HG03432 (cell line): ENCODE measurements around the gene ZNF426.

Experiments
- ATAC-seq: cut with Tn5 transposase; IDR thresholded peaks from one replicate; pipeline ENCODE4 v1.9.1; 2021; ENCODE audit warnings: mild to moderate bottlenecking, moderate library complexity; ENCODE audit not compliant: unreplicated experiment

Gene ZNF426

GRCh38 chr19:9498183-9498902 is 40.1 kb downstream of the ZNF426 start, which contains the start of gene ZNF560:
TSS of gene ZNF560 (minus strand) at chr19:9498616. CDS start at chr19:9475313, 23,303 bp downstream.
- ATAC-seq = no peak

GRCh38 chr19:9494096-9494495 is 44.3 kb downstream of the ZNF426 start:
- no peak for ATAC-seq

- no peak for ATAC-seq
Observed at GRCh38 chr19:9487016-9487415, 51.4 kb downstream of the ZNF426 start.

- ATAC-seq = no peak
Observed at GRCh38 chr19:9485140-9485539, 53.3 kb downstream of the ZNF426 start.

- ATAC-seq = no peak
Observed at GRCh38 chr19:9474975-9475374, 63.5 kb downstream of the ZNF426 start.
